ENCODE results near the gene LACTBL1.

Gene LACTBL1

GRCh38 chr1:22936681-22937080 lies 36.0 kb downstream of the LACTBL1 start:
- no peak for DNase-seq

GRCh38 chr1:22935433-22935832 lies 37.2 kb downstream of the LACTBL1 start:
- no peak for DNase-seq

DNA sequence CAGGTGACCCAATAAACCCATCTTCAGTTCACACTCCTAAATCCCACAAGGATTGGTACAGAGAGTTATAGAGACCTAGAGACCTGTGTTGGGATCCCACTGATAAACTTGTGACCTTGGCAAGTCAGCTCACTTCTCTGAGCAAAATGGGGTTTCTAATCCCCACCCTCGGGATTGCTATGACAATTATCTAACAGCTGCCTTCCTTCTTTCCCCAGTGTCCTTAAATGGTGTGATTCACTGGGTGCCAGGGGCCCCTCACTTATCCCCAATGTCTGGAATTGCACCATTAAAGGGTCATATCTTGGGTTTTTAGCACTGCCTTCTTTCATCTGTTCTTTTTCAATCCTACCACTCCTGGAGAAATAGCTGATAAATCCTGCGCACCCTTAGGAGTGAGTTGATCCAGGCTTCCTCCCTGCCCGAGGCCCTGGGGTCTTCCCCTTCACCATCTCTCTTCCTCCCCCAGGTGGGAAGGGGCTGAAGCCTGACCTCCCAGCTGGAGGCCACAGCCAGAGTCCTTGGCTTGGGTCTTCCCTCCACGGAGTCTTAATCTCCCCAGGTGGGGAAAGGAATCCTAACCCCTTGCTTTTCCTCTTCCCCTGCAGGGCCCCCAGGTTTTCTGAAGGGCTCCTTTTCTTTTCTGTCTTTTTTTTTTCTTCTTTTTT lies 39.7 kb downstream of the LACTBL1 start:
- no peak for DNase-seq

- DNase-seq: peak; percentile 23
These were observed 42.3 kb downstream of the LACTBL1 start for GRCh38 chr1:22930240-22930912.

DNA sequence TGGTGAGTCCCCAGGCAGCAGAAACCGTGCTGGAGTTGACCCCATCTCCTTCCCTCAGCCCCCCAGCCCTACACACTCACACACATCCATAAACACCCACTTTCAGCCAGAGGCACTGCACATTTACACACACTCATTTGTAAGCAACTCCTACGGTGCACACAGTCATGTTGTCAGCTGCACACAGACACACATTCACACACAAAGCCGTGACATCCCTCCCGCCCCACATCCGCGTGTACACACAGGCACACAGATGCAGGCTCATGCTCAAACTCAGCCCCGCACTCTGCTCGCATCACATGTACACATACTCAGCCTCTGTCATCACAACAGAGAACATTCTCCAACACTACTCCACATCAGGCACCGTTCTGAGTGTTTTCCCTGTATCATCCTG lies 47.6 kb downstream of the LACTBL1 start:
- no peak for DNase-seq

GRCh38 chr1:22922640-22923039 lies 50.0 kb downstream of the LACTBL1 start:
- DNase-seq: peak; percentile 4

DNA sequence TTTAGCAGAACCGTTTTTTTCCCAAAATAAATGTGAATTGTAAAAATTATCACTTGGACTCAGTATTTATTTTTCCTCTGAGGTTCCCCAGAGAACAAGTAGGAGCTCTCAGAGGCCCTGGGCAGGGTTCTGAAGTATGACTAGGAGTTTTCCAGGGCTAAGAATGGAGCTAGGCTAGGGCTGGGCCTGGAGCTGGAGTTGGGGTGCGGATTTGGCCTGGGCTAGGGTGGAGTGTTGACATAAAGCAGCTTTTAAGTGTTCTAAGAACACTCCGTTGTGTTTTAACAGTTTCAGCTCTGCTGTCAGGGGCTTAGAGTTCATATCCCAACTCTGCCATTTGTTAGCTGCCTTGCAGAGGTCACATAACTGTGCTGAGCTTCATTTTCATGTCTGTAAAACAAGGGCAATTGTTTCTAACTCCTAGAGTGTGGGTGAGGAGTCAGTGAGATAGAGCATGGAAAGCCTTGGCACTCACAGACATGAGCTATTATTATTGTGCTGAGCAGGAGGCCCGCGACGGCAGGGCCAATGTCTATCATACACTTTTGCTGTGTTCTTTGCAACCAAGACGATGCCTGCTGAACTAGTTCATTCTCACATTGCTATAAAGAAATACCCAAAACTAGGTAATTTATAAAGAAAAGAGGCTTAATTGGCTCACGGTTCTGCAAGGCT lies 51.1 kb downstream of the LACTBL1 start:
- no peak for DNase-seq

DNA sequence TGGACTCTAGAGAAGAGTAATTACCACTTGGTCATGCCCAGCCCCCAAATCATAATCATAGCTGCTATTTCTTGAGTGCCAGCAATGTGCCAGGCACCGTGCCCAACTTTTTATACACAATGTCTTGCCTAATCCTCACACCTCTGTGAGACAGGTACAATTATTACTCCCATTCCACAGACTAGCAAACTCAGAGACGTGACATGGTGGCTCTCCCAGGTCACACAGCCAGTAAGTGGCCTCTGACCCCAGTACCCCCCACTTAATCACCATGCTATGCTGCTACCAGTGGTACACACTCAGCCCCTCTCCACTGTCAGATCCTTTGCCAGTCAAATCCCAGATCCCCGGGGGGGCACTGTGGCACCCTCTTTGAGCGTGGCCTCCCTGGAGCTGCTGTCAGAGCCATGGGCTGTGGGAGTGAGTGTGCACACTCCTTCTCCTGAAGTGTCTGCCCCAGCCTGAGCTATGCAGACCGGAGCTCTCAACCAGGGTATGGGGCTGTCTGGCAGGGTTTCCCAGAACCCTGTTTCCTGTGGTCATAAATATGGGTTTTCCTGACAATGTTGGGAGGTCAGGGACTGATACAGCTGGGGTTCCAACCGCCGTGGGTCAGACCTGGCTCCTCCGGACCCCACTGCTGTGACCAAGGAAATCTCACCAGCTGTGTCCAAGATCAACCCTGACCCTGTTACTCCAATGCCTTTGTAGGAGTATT lies 51.8 kb downstream of the LACTBL1 start:
- no peak for DNase-seq

DNA sequence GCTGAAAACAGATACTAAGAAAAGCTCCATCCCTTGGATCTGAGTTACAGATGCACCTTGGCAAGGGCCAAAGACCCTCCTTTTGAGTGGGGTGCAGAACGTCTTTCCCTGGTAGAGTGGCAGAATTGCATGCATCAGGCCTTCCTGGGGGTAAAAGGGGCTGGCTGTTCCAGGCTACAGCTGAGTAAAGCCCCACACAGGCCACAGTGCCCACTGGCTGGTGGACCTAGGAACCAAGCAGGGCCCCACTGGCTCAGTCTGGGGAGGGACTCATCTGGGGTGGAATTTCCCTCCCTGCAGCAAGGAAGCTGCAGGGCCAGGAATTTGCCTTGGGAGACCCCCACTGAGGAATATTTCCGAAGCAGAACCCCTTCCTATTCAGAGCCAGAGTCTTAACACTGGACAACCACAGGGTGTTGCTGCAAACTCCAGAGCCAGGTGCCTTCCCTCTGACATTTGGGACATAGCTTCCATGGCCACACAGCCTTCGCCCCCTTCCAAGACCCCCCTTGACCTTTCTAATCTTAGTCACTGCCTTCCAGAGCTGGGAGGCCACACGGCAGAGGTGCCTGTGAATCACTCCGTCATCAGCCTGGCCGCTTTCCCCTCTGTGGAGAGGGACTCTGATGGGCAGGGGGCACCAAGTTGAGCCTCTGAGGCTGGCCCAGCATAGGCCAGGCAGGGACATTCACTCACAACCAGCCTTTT lies 52.5 kb downstream of the LACTBL1 start:
- no peak for DNase-seq

- DNase-seq: no peak
These were observed 53.2 kb downstream of the LACTBL1 start for GRCh38 chr1:22919341-22920025.

DNA sequence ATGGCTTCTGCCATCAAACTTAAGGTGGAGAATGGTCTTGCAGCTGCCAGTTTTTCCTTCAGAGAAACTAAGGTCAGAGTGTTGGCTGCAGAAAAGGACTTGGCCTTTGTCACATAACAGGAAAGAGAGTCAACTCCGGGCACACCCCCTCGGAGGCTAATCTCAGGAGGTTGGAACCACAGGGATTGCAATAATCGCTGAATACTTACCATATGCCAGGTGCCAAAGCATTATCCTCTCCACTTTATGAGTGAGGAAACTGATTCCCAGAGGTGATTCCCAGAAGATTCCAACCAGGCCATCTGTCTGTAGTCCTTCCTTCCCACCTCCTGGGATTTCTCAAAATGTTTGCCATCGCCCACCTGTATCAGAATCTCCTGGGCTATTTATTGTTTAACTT lies 54.0 kb downstream of the LACTBL1 start:
- DNase-seq: no peak

DNA sequence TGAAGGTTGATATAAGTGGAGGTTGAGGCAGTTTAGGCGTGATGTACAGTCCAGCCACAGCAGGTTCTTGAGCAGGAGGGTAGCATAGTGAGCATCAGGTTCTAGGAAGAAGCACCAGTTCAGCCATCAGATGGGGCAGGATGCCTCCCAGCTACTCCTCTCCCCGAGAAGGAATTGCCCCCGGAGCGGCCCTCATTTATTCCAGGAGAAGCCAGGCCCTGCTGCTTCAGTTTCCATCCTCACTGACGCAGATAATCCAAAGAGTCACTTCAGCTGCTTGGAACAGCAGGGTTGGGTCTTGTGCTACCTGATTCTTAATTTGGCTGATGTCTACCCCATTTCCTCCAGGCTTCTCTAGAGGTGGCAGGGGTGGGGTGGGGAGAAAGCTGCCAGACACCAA lies 54.7 kb downstream of the LACTBL1 start:
- DNase-seq: no peak

DNA sequence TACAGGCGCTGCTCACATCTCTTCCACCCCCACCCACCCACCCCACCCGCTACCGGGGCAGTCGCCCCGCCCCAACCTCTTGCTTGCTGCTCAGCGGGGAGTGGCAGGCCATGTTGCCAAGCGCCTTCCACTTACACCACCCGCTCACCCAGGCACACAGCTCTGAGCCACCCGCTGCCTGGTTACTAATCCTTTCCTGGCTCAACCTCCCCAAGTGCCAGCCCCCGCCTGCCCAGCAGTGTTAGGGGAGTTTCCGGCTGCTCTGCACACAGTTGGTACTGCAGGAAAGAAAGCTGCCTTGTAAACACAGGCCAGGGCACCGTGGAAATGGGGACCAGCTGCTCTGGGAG lies 56.2 kb downstream of the LACTBL1 start:
- DNase-seq: no peak

- DNase-seq: no peak
These were observed 56.7 kb downstream of the LACTBL1 start for GRCh38 chr1:22915816-22916470.

DNA sequence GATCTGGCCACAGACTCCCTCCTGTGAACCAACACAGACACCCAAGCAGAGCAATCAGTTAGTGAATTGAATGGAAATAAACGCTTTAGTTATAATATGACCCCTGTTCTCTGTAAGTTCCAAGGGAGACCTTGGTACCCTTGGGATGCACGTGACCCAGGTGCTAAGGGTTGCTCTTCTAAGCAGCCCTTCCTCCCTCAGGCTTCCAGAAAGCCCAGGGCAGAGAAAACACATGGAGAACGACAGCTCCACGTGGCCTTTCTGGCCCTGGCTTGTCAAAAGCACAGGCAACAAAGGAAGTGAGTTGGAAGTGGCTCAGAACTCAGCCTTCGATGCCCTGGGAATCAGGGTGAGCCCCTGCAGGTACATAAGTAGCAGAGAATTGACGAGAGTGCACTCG lies 57.4 kb downstream of the LACTBL1 start:
- no peak for DNase-seq

- no peak for DNase-seq
These were observed 57.9 kb downstream of the LACTBL1 start for GRCh38 chr1:22914633-22915217.

GRCh38 chr1:22914156-22914555 lies 58.5 kb downstream of the LACTBL1 start:
- no peak for DNase-seq

DNA sequence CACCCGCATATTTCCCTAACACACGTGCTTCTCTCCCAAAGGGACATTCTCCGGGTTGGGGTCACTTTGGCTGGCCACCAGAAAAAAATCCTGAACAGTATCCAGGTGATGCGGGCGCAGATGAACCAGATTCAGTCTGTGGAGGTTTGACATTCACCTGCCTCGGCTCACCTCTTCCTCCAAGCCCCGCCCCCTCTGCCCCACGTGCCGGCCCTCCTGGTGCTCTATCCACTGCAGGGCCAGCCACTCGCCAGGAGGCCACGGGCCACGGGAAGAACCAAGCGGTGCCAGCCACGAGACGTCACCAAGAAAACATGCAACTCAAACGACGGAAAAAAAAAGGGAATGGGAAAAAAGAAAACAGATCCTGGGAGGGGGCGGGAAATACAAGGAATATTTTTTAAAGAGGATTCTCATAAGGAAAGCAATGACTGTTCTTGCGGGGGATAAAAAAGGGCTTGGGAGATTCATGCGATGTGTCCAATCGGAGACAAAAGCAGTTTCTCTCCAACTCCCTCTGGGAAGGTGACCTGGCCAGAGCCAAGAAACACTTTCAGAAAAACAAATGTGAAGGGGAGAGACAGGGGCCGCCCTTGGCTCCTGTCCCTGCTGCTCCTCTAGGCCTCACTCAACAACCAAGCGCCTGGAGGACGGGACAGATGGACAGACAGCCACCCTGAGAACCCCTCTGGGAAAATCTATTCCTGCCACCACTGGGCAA lies 59.1 kb downstream of the LACTBL1 start:
- no peak for DNase-seq

GRCh38 chr1:22912311-22912710 lies 60.4 kb downstream of the LACTBL1 start:
- no peak for DNase-seq

DNA sequence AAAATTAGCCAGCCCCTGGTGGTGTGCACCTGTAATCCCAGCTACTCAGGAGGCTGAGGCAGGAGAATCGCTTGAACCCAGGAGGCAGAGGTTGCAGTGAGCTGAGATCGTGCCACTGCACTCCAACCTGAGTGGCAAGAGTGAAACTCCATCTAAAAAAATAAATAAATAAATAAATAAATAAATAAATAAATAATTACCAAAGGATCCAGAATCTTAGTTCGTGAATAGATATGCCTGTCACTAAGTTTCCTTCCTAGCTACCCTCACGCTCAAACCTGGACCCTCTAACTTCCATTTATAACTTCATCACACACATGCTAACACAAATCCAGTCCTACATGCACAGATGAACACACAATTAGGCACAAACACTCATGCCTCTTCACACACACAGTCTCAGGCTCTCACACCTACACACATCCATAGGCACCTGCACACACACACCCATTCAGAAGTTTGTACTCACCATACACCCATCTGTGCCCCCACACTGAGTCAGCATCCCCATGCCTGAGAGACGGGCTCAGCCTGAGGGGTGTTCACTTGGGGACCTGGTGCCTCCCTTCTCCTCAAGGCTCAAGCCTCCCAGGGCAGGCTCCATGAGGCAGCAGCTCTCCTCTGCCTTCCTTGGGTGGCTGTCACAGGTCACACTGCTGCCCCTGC lies 61.5 kb downstream of the LACTBL1 start:
- no peak for DNase-seq
